Measurements from ENCODE around the gene FMO4.

DNA sequence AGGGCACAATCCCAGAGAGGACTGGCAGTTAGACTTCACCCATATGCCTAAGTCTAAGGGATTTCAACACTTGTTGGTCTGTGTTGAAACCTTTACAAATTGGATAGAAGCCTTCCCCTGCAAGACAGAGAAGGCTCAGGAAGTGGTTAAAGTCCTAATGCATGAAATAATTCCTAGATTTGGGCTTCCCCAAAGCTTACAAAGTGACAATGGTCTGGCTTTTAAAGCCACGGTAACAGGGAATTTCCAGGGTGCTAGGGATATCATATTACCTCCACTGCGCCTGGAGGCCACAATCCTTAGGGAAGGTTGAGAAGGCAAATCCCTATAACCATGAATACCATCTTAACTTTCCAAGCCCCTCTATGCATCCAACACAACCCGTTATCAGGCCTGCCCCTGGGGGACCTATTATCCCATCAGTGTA, 3.3 kb upstream of the FMO4 start:
- TF ChIP-seq EZH2 (IDR thresholded peaks at IDR 0.05): no peak
- TF ChIP-seq POLR2AphosphoS5 (IDR thresholded peaks at IDR 0.05; ENCODE audit: borderline replicate concordance, low read depth, low read length): no peak
- TF ChIP-seq FOXP2 (optimal IDR thresholded peaks at IDR 0.05; ENCODE audit: control extremely low read depth, extremely low read length, insufficient read depth): no peak
